H1 (cell line): ENCODE results near the gene ATXN8OS. TPM values are rescaled to one million over a fixed set of nuclear protein-coding genes. Genes with fewer than 3 reads are reported as not detected.

Source experiments
- CTCF ChIA-PET: fragments of 300-600 bp; sonication (Branson Sonifier 250); formaldehyde crosslinking; loops from one replicate; lab custom pipeline; 2021; ENCODE audit not compliant: partially characterized antibody; lab: Charles Lee
- POLR2A ChIA-PET: fragments of 300-600 bp; sonication (Branson Sonifier 250); formaldehyde crosslinking; loops from one replicate; lab custom pipeline; 2021; ENCODE audit warnings: inconsistent platforms; ENCODE audit not compliant: partially characterized antibody; lab: Charles Lee
- DNase-seq, 2 experiments: peaks; one replicate each; pipeline versions ENCODE4 v3.0.0 to v3.0.0-alpha.2; 2010 to 2022; ENCODE audit warnings: low spot score in 2 of 2, low read depth in 1 of 2, mixed read lengths in 1 of 2
- FAIRE-seq: peaks from 2 replicates; lab custom pipeline; 2011; peaks lifted over from hg19 to GRCh38; lab: Jason Lieb, UNC
- H2AFZ ChIP-seq: 2 replicates; pipeline ENCODE4 v1.8.1; 2012; ENCODE audit warnings: low read length, inconsistent platforms
- H2AK5ac ChIP-seq: 2 replicates; pipeline ENCODE4 v1.6.1; 2013; ENCODE audit warnings: low read depth, low read length
- H2BK120ac ChIP-seq: replicated peaks from 2 replicates; pipeline ENCODE3; 2013; ENCODE audit warnings: low read depth, low read length, inconsistent platforms
- H2BK12ac ChIP-seq: 2 replicates; pipeline ENCODE4 v1.6.1; 2013; ENCODE audit warnings: low read depth, low read length
- H2BK15ac ChIP-seq: 2 replicates; pipeline ENCODE4 v1.6.1; 2013; ENCODE audit warnings: low read length
- H2BK20ac ChIP-seq: 2 replicates; pipeline ENCODE4 v1.6.1; 2013; ENCODE audit warnings: low read length
- H2BK5ac ChIP-seq: 2 replicates; pipeline ENCODE4 v1.6.1; 2013; ENCODE audit warnings: low read depth, low read length
- H3K14ac ChIP-seq: 2 replicates; pipeline ENCODE4 v1.6.1; 2013; ENCODE audit warnings: inconsistent platforms; ENCODE audit not compliant: insufficient read length
- H3K18ac ChIP-seq: 2 replicates; pipeline ENCODE4 v1.6.1; 2013; ENCODE audit warnings: low read length; ENCODE audit errors: extremely low read depth
- H3K23ac ChIP-seq: 2 replicates; pipeline ENCODE4 v1.6.1; 2013; ENCODE audit warnings: inconsistent platforms; ENCODE audit not compliant: insufficient read length
- H3K23me2 ChIP-seq: 2 replicates; pipeline ENCODE4 v1.6.1; 2013; ENCODE audit warnings: low read depth, low read length
- H3K27ac ChIP-seq: 2 replicates; pipeline ENCODE4 v1.6.1; 2011; ENCODE audit warnings: low read depth, low read length, inconsistent platforms
- H3K27me3 ChIP-seq, 4 experiments: replicated peaks in 1 of 4; 1 replicate in 1 of 4; 2 replicates in 3 of 4; pipeline versions ENCODE4 v1.6.1 to v1.8.1; 2011 to 2013; ENCODE audit warnings: low read length in 3 of 4, mild to moderate bottlenecking in 3 of 4, inconsistent platforms in 2 of 4, mixed read lengths in 2 of 4, moderate library complexity in 1 of 4; ENCODE audit not compliant: control insufficient read depth in 3 of 4, insufficient read depth in 3 of 4; ENCODE audit errors: extremely low read depth in 1 of 4
- H3K36me3 ChIP-seq, 4 experiments: 2 replicates each; pipeline versions ENCODE4 v1.6.1 to v1.8.1; 2011 to 2013; ENCODE audit warnings: mild to moderate bottlenecking in 4 of 4, low read length in 3 of 4, moderate library complexity in 2 of 4, control low read depth in 1 of 4, inconsistent platforms in 1 of 4; ENCODE audit not compliant: insufficient read depth in 4 of 4, control insufficient read depth in 2 of 4
- H3K4ac ChIP-seq: replicated peaks from 2 replicates; pipeline ENCODE3; 2013; ENCODE audit warnings: low read length, low read depth, mixed read lengths, inconsistent platforms; ENCODE audit not compliant: insufficient read length
- H3K4me1 ChIP-seq, 4 experiments: replicated peaks in 1 of 4; 1 replicate in 1 of 4; 2 replicates in 3 of 4; pipeline versions ENCODE4 v1.6.1 to v1.8.1; 2011 to 2013; ENCODE audit warnings: low read length in 3 of 4, inconsistent platforms in 2 of 4, mixed read lengths in 1 of 4; ENCODE audit not compliant: insufficient read depth in 4 of 4, control insufficient read depth in 3 of 4
- H3K4me2 ChIP-seq, 2 experiments: 2 replicates each; pipeline versions ENCODE4 v1.6.1 to v1.8.1; 2011 to 2013; ENCODE audit warnings: low read depth in 2 of 2, low read length in 2 of 2, control low read depth in 1 of 2, inconsistent platforms in 1 of 2, mild to moderate bottlenecking in 1 of 2; ENCODE audit not compliant: insufficient read depth in 1 of 2
- H3K4me3 ChIP-seq, 4 experiments: fragments of 200-600, 300-600 bp in 1 of 4; sonication (generic), shearing (Covaris generic), sonication (Bioruptor Twin) in 1 of 4; 2 replicates each; pipeline versions ENCODE4 v1.5.1 to v1.8.1; 2011 to 2016; ENCODE audit warnings: low read length in 4 of 4, low read depth in 3 of 4, control low read depth in 2 of 4, inconsistent platforms in 2 of 4, mild to moderate bottlenecking in 2 of 4, mixed read lengths in 1 of 4, moderate library complexity in 1 of 4; ENCODE audit not compliant: insufficient read depth in 2 of 4; ENCODE audit errors: extremely low read depth in 1 of 4
- H3K56ac ChIP-seq: replicated peaks from 2 replicates; pipeline ENCODE3; 2013; ENCODE audit warnings: low read depth, mild to moderate bottlenecking, mixed read lengths, low read length, inconsistent platforms; ENCODE audit not compliant: insufficient read length
- H3K79me1 ChIP-seq: 2 replicates; pipeline ENCODE4 v1.6.1; 2013; ENCODE audit warnings: low read depth, low read length, control low read depth
- H3K79me2 ChIP-seq, 2 experiments: 2 replicates each; pipeline versions ENCODE4 v1.6.1 to v1.8.1; 2012 to 2013; ENCODE audit warnings: low read length in 2 of 2, mild to moderate bottlenecking in 2 of 2, inconsistent platforms in 1 of 2; ENCODE audit not compliant: insufficient read depth in 2 of 2, control insufficient read depth in 1 of 2
- H3K9ac ChIP-seq, 4 experiments: replicated peaks in 1 of 4; 1 replicate in 1 of 4; 2 replicates in 3 of 4; pipeline versions ENCODE4 v1.6.1 to v1.8.1; 2011 to 2013; ENCODE audit warnings: low read depth in 3 of 4, low read length in 3 of 4, control low read depth in 2 of 4, mild to moderate bottlenecking in 2 of 4, moderate library complexity in 2 of 4, inconsistent platforms in 1 of 4; ENCODE audit errors: extremely low read depth in 1 of 4
- H3K9me3 ChIP-seq, 2 experiments: 2 replicates each; pipeline versions ENCODE4 v1.6.1 to v1.8.1; 2012 to 2013; ENCODE audit warnings: mild to moderate bottlenecking in 2 of 2, moderate library complexity in 2 of 2, control low read depth in 1 of 2, inconsistent platforms in 1 of 2, low read depth in 1 of 2, low read length in 1 of 2, mixed read lengths in 1 of 2; ENCODE audit not compliant: insufficient read depth in 2 of 2
- H4K20me1 ChIP-seq, 2 experiments: replicated peaks in 1 of 2; 2 replicates each; pipeline versions ENCODE3 to v1.8.1; 2011 to 2013; ENCODE audit warnings: inconsistent platforms in 2 of 2, low read length in 2 of 2, mild to moderate bottlenecking in 1 of 2; ENCODE audit not compliant: insufficient read depth in 2 of 2, control insufficient read depth in 1 of 2
- H4K5ac ChIP-seq: 2 replicates; pipeline ENCODE4 v1.6.1; 2013; ENCODE audit warnings: low read length, low read depth, mixed read lengths, inconsistent platforms; ENCODE audit not compliant: insufficient read length
- H4K8ac ChIP-seq: 2 replicates; pipeline ENCODE4 v1.8.0; 2013; ENCODE audit warnings: mild to moderate bottlenecking, moderate library complexity, low read length, inconsistent platforms; ENCODE audit not compliant: insufficient read depth; ENCODE audit errors: extremely low read depth
- H4K91ac ChIP-seq: replicated peaks from 2 replicates; pipeline ENCODE3; 2013; ENCODE audit warnings: low read length, mixed read lengths, inconsistent platforms; ENCODE audit not compliant: insufficient read length
- KDM1A ChIP-seq: fragments of 200-600, 300-600 bp; sonication (generic); IDR thresholded peaks from 2 replicates; pipeline ENCODE4 v1.7.1; 2016; ENCODE audit warnings: mild to moderate bottlenecking, low read length, borderline replicate concordance
- SAP30 ChIP-seq: fragments of 300-600 bp; sonication (generic); IDR thresholded peaks from 2 replicates; pipeline ENCODE4 v1.7.1; 2012; ENCODE audit warnings: low read length, moderate library complexity, mild to moderate bottlenecking, inconsistent platforms; ENCODE audit not compliant: insufficient read depth, insufficient replicate concordance
- SIN3A ChIP-seq, 2 experiments: IDR thresholded peaks in 1 of 2; conservative IDR thresholded peaks in 1 of 2; 2 replicates each; pipeline ENCODE4 v1.6.1; 2011 to 2012; ENCODE audit warnings: low read length in 2 of 2, improper control_type of control experiment in 1 of 2, low read depth in 1 of 2, mild to moderate bottlenecking in 1 of 2
- SIRT6 ChIP-seq: IDR thresholded peaks from one replicate; pipeline ENCODE4 v1.7.1; 2012; ENCODE audit warnings: low read length, inconsistent platforms
- TAF7 ChIP-seq: optimal IDR thresholded peaks from 2 replicates; pipeline ENCODE3; 2011; ENCODE audit warnings: low read depth, mild to moderate bottlenecking, inconsistent platforms, low read length, moderate library complexity, borderline replicate concordance
- YY1 ChIP-seq: IDR thresholded peaks from 2 replicates; pipeline ENCODE4 v1.6.1; 2011; ENCODE audit warnings: low read depth, mild to moderate bottlenecking, low read length
- WGBS, 2 experiments: shearing (Covaris generic) in 1 of 2; methylation state at CpG; one replicate each; pipeline versions ENCODE4 v1.1.6 to v1.1.7; 2013 to 2015; ENCODE audit warnings: low lambda C conversion rate in 2 of 2, mixed read lengths in 2 of 2, inconsistent platforms in 1 of 2, low coverage in 1 of 2, missing lambda C conversion rate in 1 of 2; ENCODE audit not compliant: insufficient replicate concordance in 2 of 2, insufficient coverage in 1 of 2, insufficient read length in 1 of 2; ENCODE audit errors: extremely low coverage in 1 of 2, missing lambda C conversion rate in 1 of 2; 5-methylcytosine and 5-hydroxymethylcytosine counted together
- polyA plus RNA-seq, 7 experiments: library from polyadenylated mRNA; depleted of rRNA in 3 of 7; stranded (reverse) in 5 of 7; unstranded in 2 of 7; fragments of >200 nt in 5 of 7; fragments of 200-250 nt in 2 of 7; gene quantifications; 1 replicate in 5 of 7; 2 replicates in 1 of 7; 4 replicates in 1 of 7; pipeline versions ENCODE4 v1.2.1 to v1.2.3, GENCODE V29; 2011 to 2013; ENCODE audit warnings: missing spikeins in 2 of 7, mixed read lengths in 2 of 7
- total RNA-seq: library from RNA; stranded (reverse); fragmentation: NEBNext Ultra II Directional; extraction: Animal tissue kit (Norgen Biotek cat#: 25700); gene quantifications from 2 replicates; pipeline ENCODE4 v1.2.1, GENCODE V29; 2021
- TF ChIP-seq, protein P1 (sequence below): IDR thresholded peaks from 2 replicates; pipeline ENCODE4 v1.6.1; 2012; ENCODE audit warnings: low read length, inconsistent platforms
- TF ChIP-seq, protein P2 (sequence below): IDR thresholded peaks from 2 replicates; pipeline ENCODE4 v1.6.1; 2011; ENCODE audit warnings: low read depth, mild to moderate bottlenecking, low read length; ENCODE audit not compliant: insufficient read depth

ATXN8OS gene
- total and polyA plus RNA-seq, 2 of the 8 experiments (the other 6 are each of a cell fraction or from before 2014, with no cell fraction given) = not detected

DNA sequence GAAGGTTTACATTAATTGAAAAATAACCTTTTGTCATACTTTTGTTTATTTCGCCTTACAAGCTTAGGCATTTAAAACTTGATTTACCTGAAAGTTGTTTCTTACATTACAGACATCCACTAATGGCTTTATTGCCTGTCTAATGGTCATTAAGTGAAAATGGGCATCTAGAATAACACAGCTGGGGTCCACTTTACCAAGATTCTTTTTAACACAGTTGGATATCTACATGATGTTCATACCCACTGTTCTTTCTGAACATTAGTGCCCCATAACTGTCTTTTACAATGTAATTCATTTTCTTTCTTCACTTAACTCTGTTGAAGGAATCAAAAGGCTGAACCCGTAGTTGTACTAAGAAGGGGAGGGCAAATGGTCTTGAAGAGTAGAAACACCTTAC, 20.5 kb downstream of the ATXN8OS start:
- H2BK120ac ChIP-seq = no peak overlapping the region
- no peaks in the 10 kb centered on the region for H3K9me3 ChIP-seq
- H3K14ac ChIP-seq = no peak overlapping the region
- H3K23me2 ChIP-seq = no peaks in the 10 kb centered on the region
- H2BK12ac ChIP-seq = no peak overlapping the region
- POLR2A ChIA-PET = no interaction called here
- H3K27me3 ChIP-seq = no peaks in the 10 kb centered on the region
- H3K4me3 ChIP-seq = no peak overlapping the region
- H3K18ac ChIP-seq = no peak overlapping the region
- WGBS, 2 experiments = 88% methylated on average over 2 of the region's 2 CpGs; no CpG with 5 or more reads in 1 of the 2 experiments
- no peak overlapping the region for H2BK15ac ChIP-seq
- H2AK5ac ChIP-seq = no peak overlapping the region
- no peak overlapping the region for H4K8ac ChIP-seq
- no peak overlapping the region for H2BK5ac ChIP-seq
- no peak overlapping the region for H2BK20ac ChIP-seq
- no peak overlapping the region for H3K4ac ChIP-seq
- H3K23ac ChIP-seq = no peak overlapping the region
- CTCF ChIA-PET = no interaction called here
- H4K5ac ChIP-seq = no peak overlapping the region
- no peak overlapping the region for H3K4me2 ChIP-seq
- TF ChIP-seq TAF7 (no peak), YY1 (no peak), SIRT6 (no peak), SIN3A (conservative IDR thresholded peaks at IDR 0.05 in 1 of 2, IDR thresholded peaks at IDR 0.05 in 1 of 2; ENCODE audit: low read depth in 1 of 2, low read length in 2 of 2) (no peak), SAP30 (no peak), KDM1A (no peak)
- TF ChIP-seq, protein P1, sequence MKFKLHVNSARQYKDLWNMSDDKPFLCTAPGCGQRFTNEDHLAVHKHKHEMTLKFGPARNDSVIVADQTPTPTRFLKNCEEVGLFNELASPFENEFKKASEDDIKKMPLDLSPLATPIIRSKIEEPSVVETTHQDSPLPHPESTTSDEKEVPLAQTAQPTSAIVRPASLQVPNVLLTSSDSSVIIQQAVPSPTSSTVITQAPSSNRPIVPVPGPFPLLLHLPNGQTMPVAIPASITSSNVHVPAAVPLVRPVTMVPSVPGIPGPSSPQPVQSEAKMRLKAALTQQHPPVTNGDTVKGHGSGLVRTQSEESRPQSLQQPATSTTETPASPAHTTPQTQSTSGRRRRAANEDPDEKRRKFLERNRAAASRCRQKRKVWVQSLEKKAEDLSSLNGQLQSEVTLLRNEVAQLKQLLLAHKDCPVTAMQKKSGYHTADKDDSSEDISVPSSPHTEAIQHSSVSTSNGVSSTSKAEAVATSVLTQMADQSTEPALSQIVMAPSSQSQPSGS = no peak
- TF ChIP-seq, protein P2, sequence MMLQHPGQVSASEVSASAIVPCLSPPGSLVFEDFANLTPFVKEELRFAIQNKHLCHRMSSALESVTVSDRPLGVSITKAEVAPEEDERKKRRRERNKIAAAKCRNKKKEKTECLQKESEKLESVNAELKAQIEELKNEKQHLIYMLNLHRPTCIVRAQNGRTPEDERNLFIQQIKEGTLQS = no peak
- H3K56ac ChIP-seq = no peak overlapping the region
- H3K36me3 ChIP-seq = no peaks in the 10 kb centered on the region
- no peaks in the 10 kb centered on the region for H3K79me2 ChIP-seq
- no peak overlapping the region for H3K27ac ChIP-seq
- FAIRE-seq = no peak
- H2AFZ ChIP-seq = no peak overlapping the region
- H3K79me1 ChIP-seq = no peaks in the 10 kb centered on the region
- DNase-seq = no peak
- H4K91ac ChIP-seq = no peak overlapping the region
- no peak overlapping the region for H3K9ac ChIP-seq
- H4K20me1 ChIP-seq = no peaks in the 10 kb centered on the region
- H3K4me1 ChIP-seq = 0 out of 7 replicates have a peak, but pooled peaks cover 0 to 3% (median 0%) of the 10 kb centered on the region in 4 experiments
